GM21825 (cell line): Measurements from ENCODE around the gene CRNN.

ENCODE experiments used
- ATAC-seq: cut with Tn5 transposase; IDR thresholded peaks from one replicate; pipeline ENCODE4 v1.9.1; 2021; ENCODE audit warnings: mild to moderate bottlenecking, moderate library complexity; ENCODE audit not compliant: unreplicated experiment

The CRNN gene

GRCh38 chr1:152413909-152414308 is at the start of gene CRNN:
CRNN (minus strand) TSS chr1:152414263; CDS start chr1:152412233, 2,030 bp downstream.
- ATAC-seq = no peak

- ATAC-seq = no peak
These were observed 48.6 kb upstream of the CRNN start for GRCh38 chr1:152462636-152463035.

GRCh38 chr1:152461544-152461943 is 47.5 kb upstream of the CRNN start:
- ATAC-seq = no peak

GRCh38 chr1:152460529-152460899 is 46.5 kb upstream of the CRNN start:
- ATAC-seq = no peak

GRCh38 chr1:152459596-152460528 is 45.8 kb upstream of the CRNN start:
- peak; percentile 95 for ATAC-seq

- ATAC-seq = no peak
These were observed 44.5 kb upstream of the CRNN start for GRCh38 chr1:152458384-152459185.

- ATAC-seq = no peak
These were observed 43.5 kb upstream of the CRNN start for GRCh38 chr1:152457561-152457960.

- ATAC-seq = no peak
These were observed 43.0 kb upstream of the CRNN start for GRCh38 chr1:152457071-152457470.

- ATAC-seq = no peak
These were observed 37.2 kb upstream of the CRNN start for GRCh38 chr1:152451254-152451653.

GRCh38 chr1:152449661-152450060 is 35.6 kb upstream of the CRNN start:
- no peak for ATAC-seq

GRCh38 chr1:152448496-152448895 is 34.4 kb upstream of the CRNN start:
- ATAC-seq = no peak

- ATAC-seq = no peak
These were observed 34.0 kb upstream of the CRNN start for GRCh38 chr1:152448095-152448494.

- no peak for ATAC-seq
These were observed 33.4 kb upstream of the CRNN start for GRCh38 chr1:152447484-152447883.

- ATAC-seq = no peak
These were observed 30.0 kb upstream of the CRNN start for GRCh38 chr1:152444045-152444444.

- ATAC-seq = no peak
These were observed 28.7 kb upstream of the CRNN start for GRCh38 chr1:152442765-152443164.

- no peak for ATAC-seq
These were observed 28.2 kb upstream of the CRNN start for GRCh38 chr1:152442301-152442700.

GRCh38 chr1:152441756-152442155 is 27.7 kb upstream of the CRNN start:
- ATAC-seq = no peak

- peak; percentile 76 for ATAC-seq
These were observed 26.8 kb upstream of the CRNN start for GRCh38 chr1:152440635-152441471.

- no peak for ATAC-seq
These were observed 22.8 kb upstream of the CRNN start for GRCh38 chr1:152436593-152437496.

- ATAC-seq = no peak
These were observed 13.4 kb upstream of the CRNN start for GRCh38 chr1:152427458-152427857.
